CD4-positive, alpha-beta T cell (primary cell): ENCODE results near the gene PSTK. TPM values are rescaled to one million over a fixed set of nuclear protein-coding genes. Genes with fewer than 3 reads are reported as not detected.

Experiments
- ATAC-seq: fragments of 200-7000 bp; cut with Tn5 transposase; one replicate; pipeline ENCODE4 v1.10.0; 2022; ENCODE audit warnings: mild to moderate bottlenecking; ENCODE audit not compliant: poor library complexity
- CTCF ChIA-PET: fragments of 350-600 bp; sonication (Branson Sonifier 250); formaldehyde crosslinking; loops from one replicate; lab custom pipeline; 2021; ENCODE audit warnings: antibody characterized with exemption, inconsistent platforms; lab: Charles Lee
- POLR2A ChIA-PET: fragments of 350-600 bp; sonication (Branson Sonifier 250); formaldehyde crosslinking; loops from one replicate; lab custom pipeline; 2021; ENCODE audit warnings: antibody characterized with exemption, inconsistent platforms; lab: Charles Lee
- DNase-seq, 14 experiments: peaks; one replicate each; pipeline ENCODE4 v3.0.0-alpha.2; 2013 to 2020; ENCODE audit warnings: mixed read lengths in 2 of 14
- H3K27ac ChIP-seq, 2 donors: one replicate each; pipeline versions ENCODE4 v1.5.1 to v1.7.0; 2013; ENCODE audit warnings: low read length in 2 of 2, low read depth in 1 of 2, mild to moderate bottlenecking in 1 of 2
- H3K27me3 ChIP-seq, 2 experiments: 1 replicate in 1 of 2; 2 replicates in 1 of 2; pipeline versions ENCODE4 v1.6.1 to v1.7.0; 2013; ENCODE audit warnings: low read length in 2 of 2, control low read depth in 1 of 2, mild to moderate bottlenecking in 1 of 2, moderate library complexity in 1 of 2; ENCODE audit not compliant: insufficient read depth in 2 of 2, control insufficient read depth in 1 of 2
- H3K36me3 ChIP-seq: one replicate; pipeline ENCODE4 v1.6.1; 2013; ENCODE audit warnings: low read length, control low read depth; ENCODE audit not compliant: insufficient read depth
- H3K4me1 ChIP-seq: one replicate; pipeline ENCODE4 v1.6.1; 2013; ENCODE audit warnings: low read length, control low read depth; ENCODE audit not compliant: insufficient read depth
- H3K4me3 ChIP-seq: one replicate; pipeline ENCODE4 v1.5.1; 2013; ENCODE audit warnings: mild to moderate bottlenecking, low read length, moderate library complexity
- H3K9me3 ChIP-seq, 2 experiments: 1 replicate in 1 of 2; 2 replicates in 1 of 2; pipeline versions ENCODE4 v1.6.1 to v1.7.0; 2013; ENCODE audit warnings: low read length in 2 of 2, mild to moderate bottlenecking in 2 of 2, control low read depth in 1 of 2, moderate library complexity in 1 of 2; ENCODE audit not compliant: control insufficient read depth in 1 of 2, insufficient read depth in 1 of 2
- H3K27ac Mint-ChIP-seq: one replicate; pipeline ENCODE4 v1.8.0; 2020; ENCODE audit warnings: mixed read lengths
- H3K27me3 Mint-ChIP-seq: one replicate; pipeline ENCODE4 v1.8.0; 2021; ENCODE audit warnings: mixed read lengths
- H3K36me3 Mint-ChIP-seq: one replicate; pipeline ENCODE4 v1.8.0; 2021; ENCODE audit warnings: low read depth, mixed read lengths
- H3K4me1 Mint-ChIP-seq: one replicate; pipeline ENCODE4 v1.8.0; 2021; ENCODE audit warnings: low read depth, mixed read lengths
- H3K4me3 Mint-ChIP-seq: one replicate; pipeline ENCODE4 v1.8.0; 2020; ENCODE audit warnings: mild to moderate bottlenecking, mixed read lengths
- H3K9me3 Mint-ChIP-seq: one replicate; pipeline ENCODE4 v1.8.0; 2020; ENCODE audit warnings: mixed read lengths
- CTCF ChIP-seq: fragments of 200-600 bp; IDR thresholded peaks from one replicate; pipeline ENCODE4 v1.8.0; 2022; ENCODE audit warnings: antibody characterized with exemption, mild to moderate bottlenecking
- intact Hi-C, 2 experiments: fragments of 100-400 bp; cut with DNase I in 1 of 2; cut with micrococcal nuclease in 1 of 2; formaldehyde crosslinking; loops; one replicate each; pipeline versions ENCODE4 v1.15.1 to v1.9.0; 2023 to 2025; cut with DNase I, micrococcal nuclease
- total RNA-seq, 174 experiments: library from RNA in 2 of 174; stranded (reverse) in 2 of 174; gene quantifications; one replicate each; pipeline ENCODE4 v1.2.3 and lab custom pipeline; 2021 to 2026

PSTK gene
- total RNA-seq, 2 experiments from 2014 or later, result 16.1 to 18.6 TPM

GRCh38 chr10:122988501-122988900 is 8.3 kb downstream of the PSTK start:
- H3K27ac Mint-ChIP-seq, result no peak overlapping the region
- ChIA-PET POLR2A (no interaction called here), CTCF (no interaction called here)
- intact Hi-C loops, result no loop called here
- H3K36me3 Mint-ChIP-seq, result peaks cover 44% of the 10 kb centered on the region
- TF ChIP-seq CTCF, result no peak
- H3K36me3 ChIP-seq, result peaks cover 19% of the 10 kb centered on the region
- H3K4me1 Mint-ChIP-seq, result no peaks in the 10 kb centered on the region
- no peak overlapping the region for H3K4me3 Mint-ChIP-seq
- DNase-seq (no peak), ATAC-seq (no peak)
- H3K9me3 Mint-ChIP-seq, result no peaks in the 10 kb centered on the region
- no peaks in the 10 kb centered on the region for H3K27me3 ChIP-seq
- no peaks in the 10 kb centered on the region for H3K9me3 ChIP-seq
- H3K27me3 Mint-ChIP-seq, result no peaks in the 10 kb centered on the region
- H3K4me3 ChIP-seq, result no peak overlapping the region
- H3K27ac ChIP-seq, result no peak overlapping the region
- H3K4me1 ChIP-seq, result no peaks in the 10 kb centered on the region

GRCh38 chr10:122990278-122990677 is 10.1 kb downstream of the PSTK start:
- no peak overlapping the region for H3K4me3 Mint-ChIP-seq
- peaks cover under 1% of the 10 kb centered on the region for H3K4me1 Mint-ChIP-seq
- H3K27me3 Mint-ChIP-seq, result no peaks in the 10 kb centered on the region
- Histone ChIP-seq H3K4me3 (no peak overlapping the region), H3K27ac (no peak overlapping the region), H3K9me3 (no peaks in the 10 kb centered on the region), H3K36me3 (peaks cover 32% of the 10 kb centered on the region), H3K4me1 (no peaks in the 10 kb centered on the region), H3K27me3 (no peaks in the 10 kb centered on the region)
- H3K9me3 Mint-ChIP-seq, result no peaks in the 10 kb centered on the region
- H3K36me3 Mint-ChIP-seq, result peaks cover 48% of the 10 kb centered on the region
- ChIA-PET CTCF (no interaction called here), POLR2A (interaction anchor here (0.7 kb wide), 1 partner anchor 37 kb away, joined by 3 read pairs; no protein-coding TSS in a partner anchor)
- TF ChIP-seq CTCF, result no peak
- no peak overlapping the region for H3K27ac Mint-ChIP-seq
- DNase-seq, result no peak
- intact Hi-C loops, result no loop called here
- ATAC-seq, result no peak

- no peak for ATAC-seq
- H3K9me3 Mint-ChIP-seq, result no peaks in the 10 kb centered on the region
Measured at GRCh38 chr10:122992031-122992585, 11.9 kb downstream of the PSTK start.

More at GRCh38 chr10:122992031-122992585, 11.9 kb downstream of the PSTK start:
- Histone ChIP-seq H3K27ac (no peak overlapping the region), H3K36me3 (peaks cover 40% of the 10 kb centered on the region), H3K4me1 (no peaks in the 10 kb centered on the region), H3K4me3 (no peak overlapping the region), H3K27me3 (no peaks in the 10 kb centered on the region), H3K9me3 (no peaks in the 10 kb centered on the region)
- H3K27ac Mint-ChIP-seq, result peak overlapping the region; percentile 17
- DNase-seq, result no peak
- no peak overlapping the region for H3K4me3 Mint-ChIP-seq
- ChIA-PET POLR2A (interaction anchor here (1.2 kb wide), 1 partner anchor 16 kb away, joined by 4 read pairs; no protein-coding TSS in a partner anchor), CTCF (no interaction called here)
- TF ChIP-seq CTCF, result no peak
- no peaks in the 10 kb centered on the region for H3K27me3 Mint-ChIP-seq
- H3K36me3 Mint-ChIP-seq, result peaks cover 57% of the 10 kb centered on the region
- intact Hi-C loops, result no loop called here
- H3K4me1 Mint-ChIP-seq, result peaks cover 4% of the 10 kb centered on the region
